ENCODE measurements around the gene ESRRG. TPM values are rescaled to one million over a fixed set of nuclear protein-coding genes. Genes with fewer than 3 reads are reported as not detected.

Gene ESRRG
- total RNA-seq, 4 donors from 2014 or later: 13.4 to 24.8 (median 18.9) TPM

GRCh38 chr1:216459651-216460207, 263.5 kb downstream of the ESRRG start:
- Histone ChIP-seq H3K27ac (no peak overlapping the region), H3K4me3 (replicated peaks in 1 of 3) (no peak overlapping the region), H3K36me3 (no peaks in the 10 kb centered on the region), H3K27me3 (no peaks in the 10 kb centered on the region), H3K4me1 (no peaks in the 10 kb centered on the region), H3K9me3 (no peaks in the 10 kb centered on the region)
- TF ChIP-seq CTCF (IDR thresholded peaks at IDR 0.05): no peak
- no peak for TF ChIP-seq POLR2A (IDR thresholded peaks at IDR 0.05)
- 82 to 84% methylated on average over 3 of the region's 3 CpGs for WGBS, 2 donors
- no peak for DNase-seq
- intact Hi-C loops (cut with DNase I): no loop called here

- Histone ChIP-seq H3K4me3 (replicated peaks in 1 of 3) (no peak overlapping the region), H3K36me3 (no peaks in the 10 kb centered on the region), H3K27me3 (no peaks in the 10 kb centered on the region), H3K4me1 (no peaks in the 10 kb centered on the region), H3K9me3 (no peaks in the 10 kb centered on the region), H3K27ac (no peak overlapping the region)
- intact Hi-C loops (cut with DNase I): no loop called here
- no peak for TF ChIP-seq CTCF (IDR thresholded peaks at IDR 0.05)
- no peak for DNase-seq
Measured at GRCh38 chr1:216458812-216459211, 264.4 kb downstream of the ESRRG start.

GRCh38 chr1:216457356-216457755, 265.9 kb downstream of the ESRRG start:
- Histone ChIP-seq H3K4me1 (no peaks in the 10 kb centered on the region), H3K27ac (no peak overlapping the region), H3K9me3 (no peaks in the 10 kb centered on the region), H3K27me3 (no peaks in the 10 kb centered on the region), H3K36me3 (no peaks in the 10 kb centered on the region), H3K4me3 (replicated peaks in 1 of 3) (no peak overlapping the region)
- intact Hi-C loops (cut with DNase I): no loop called here
- DNase-seq: no peak
- TF ChIP-seq POLR2A (IDR thresholded peaks at IDR 0.05) (no peak), CTCF (IDR thresholded peaks at IDR 0.05) (no peak)

GRCh38 chr1:216456682-216457081, 266.5 kb downstream of the ESRRG start:
- no peak overlapping the region for H3K27ac ChIP-seq
- no peaks in the 10 kb centered on the region for H3K36me3 ChIP-seq
- no peak overlapping the region for H3K4me3 ChIP-seq (replicated peaks in 1 of 3)
- intact Hi-C loops (cut with DNase I): no loop called here
- DNase-seq: no peak
- H3K4me1 ChIP-seq: no peaks in the 10 kb centered on the region
- H3K27me3 ChIP-seq: no peaks in the 10 kb centered on the region
- TF ChIP-seq POLR2A (IDR thresholded peaks at IDR 0.05) (no peak), CTCF (IDR thresholded peaks at IDR 0.05) (no peak)
- no peaks in the 10 kb centered on the region for H3K9me3 ChIP-seq
- WGBS, 2 donors: 64 to 77% methylated on average over 3 of the region's 3 CpGs

- intact Hi-C loops (cut with DNase I): no loop called here
- Histone ChIP-seq H3K27ac (no peak overlapping the region), H3K4me1 (no peaks in the 10 kb centered on the region), H3K36me3 (no peaks in the 10 kb centered on the region), H3K27me3 (no peaks in the 10 kb centered on the region), H3K4me3 (replicated peaks in 1 of 3) (no peak overlapping the region), H3K9me3 (no peaks in the 10 kb centered on the region)
- DNase-seq: no peak
- 67 to 74% methylated on average over 2 of the region's 2 CpGs for WGBS, 2 donors
- TF ChIP-seq CTCF (IDR thresholded peaks at IDR 0.05): no peak
- no peak for TF ChIP-seq POLR2A (IDR thresholded peaks at IDR 0.05)
Measured at GRCh38 chr1:216453777-216454176, 269.5 kb downstream of the ESRRG start.

Measured in thyroid gland (tissue), 4 donors.